NCI-H345 treated with DMSO at 0.1 percent for 48 hours (cell line): ENCODE measurements around the gene STMND1.

ENCODE experiments used
- DNase-seq: peaks from one replicate; lab custom pipeline; 2025; ENCODE audit not compliant: unreplicated experiment; lab: John Stamatoyannopoulos, UW

The STMND1 gene

DNA sequence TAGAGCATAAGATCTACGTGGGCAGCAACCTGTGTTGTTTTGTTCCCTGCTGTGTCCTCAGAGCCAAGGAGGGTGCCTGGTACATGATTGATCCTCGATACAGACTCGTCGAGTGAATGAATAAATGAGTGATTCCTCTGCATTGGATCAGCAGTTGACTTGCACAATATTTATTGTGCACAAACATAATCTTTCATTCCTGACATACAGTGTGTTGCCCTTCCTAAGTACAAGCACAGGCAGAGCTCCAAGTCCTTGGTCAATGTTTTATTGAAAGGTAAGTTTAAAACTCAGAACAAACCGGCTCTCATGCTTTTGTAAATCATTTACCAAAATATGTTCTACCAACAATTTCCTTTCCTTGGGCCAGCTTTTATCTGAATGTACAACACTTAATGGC is 57.4 kb downstream of the STMND1 start:
- DNase-seq = no peak

GRCh38 chr6:17161076-17161475 is 59.2 kb downstream of the STMND1 start:
- no peak for DNase-seq

DNA sequence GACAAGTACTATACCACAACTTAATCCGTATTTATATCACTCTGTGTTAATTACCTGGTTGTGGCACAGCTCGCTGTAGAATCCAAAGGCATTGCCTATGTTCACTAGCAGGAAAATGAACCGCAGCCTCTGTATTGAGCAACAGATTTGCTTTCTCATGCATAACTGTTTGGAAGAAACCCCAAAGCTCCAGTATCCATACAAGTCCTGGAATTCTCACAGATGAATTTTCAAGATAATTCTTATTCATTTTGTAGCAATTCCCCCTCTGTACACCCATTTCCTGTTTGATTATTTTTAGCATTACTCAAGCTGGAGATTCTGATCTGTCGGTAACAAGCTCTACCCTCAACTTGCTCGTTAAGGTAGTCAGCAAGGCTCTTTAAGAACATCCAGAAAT is 63.5 kb downstream of the STMND1 start:
- DNase-seq = no peak

GRCh38 chr6:17167327-17167979 is 65.6 kb downstream of the STMND1 start:
- no peak for DNase-seq

- no peak for DNase-seq
These were observed 67.4 kb downstream of the STMND1 start for GRCh38 chr6:17169291-17169690.

DNA sequence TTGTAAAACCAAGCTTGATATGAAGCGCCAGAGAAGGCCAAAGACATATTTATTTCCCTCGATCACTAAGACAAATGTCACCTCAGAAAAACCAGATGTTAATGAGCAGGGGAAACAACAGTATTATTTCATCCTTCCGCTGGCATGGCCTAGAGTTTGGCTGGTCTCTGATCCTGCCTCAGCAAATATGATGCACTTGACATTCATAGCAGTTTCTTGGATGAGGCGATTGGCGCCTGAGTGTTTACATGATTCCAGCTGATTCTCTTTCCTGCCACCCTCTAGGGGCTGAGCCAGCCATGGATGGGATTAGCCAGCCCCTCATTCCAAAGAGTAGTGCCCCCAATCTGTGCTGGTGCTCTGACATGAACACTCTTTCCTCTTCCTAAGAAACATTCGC is 67.9 kb downstream of the STMND1 start:
- DNase-seq = no peak

DNA sequence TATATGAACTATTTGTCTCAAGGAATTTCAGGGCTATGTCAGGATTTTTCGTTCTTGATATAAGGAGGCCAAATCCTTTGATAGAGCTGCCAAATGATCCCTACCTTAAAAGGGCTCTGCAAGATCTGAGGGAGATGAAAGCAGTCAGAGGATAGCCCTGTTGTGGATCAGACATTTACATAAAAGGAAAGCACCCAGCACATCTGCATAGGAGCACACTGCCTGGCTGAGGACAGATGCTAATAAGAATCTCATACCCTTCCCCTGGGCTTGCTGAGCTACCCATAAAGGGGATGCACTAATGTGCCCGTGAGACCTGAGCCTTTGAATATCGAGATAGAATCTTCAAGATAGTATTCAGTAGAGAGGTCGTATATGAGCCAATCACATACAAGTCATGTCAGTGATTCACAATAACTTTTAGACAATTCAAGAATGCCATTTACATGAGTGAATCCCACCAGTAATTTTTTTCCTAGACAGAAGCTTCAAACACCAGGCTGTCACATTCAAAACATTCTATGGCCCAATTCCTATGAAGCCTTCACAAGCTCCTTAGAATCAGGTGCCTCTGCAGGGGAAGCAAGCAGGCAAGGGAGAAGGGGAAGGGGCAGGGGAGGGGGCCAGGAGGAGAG is 71.1 kb downstream of the STMND1 start:
- no peak for DNase-seq

GRCh38 chr6:17178326-17178725 is 76.5 kb downstream of the STMND1 start:
- no peak for DNase-seq

DNA sequence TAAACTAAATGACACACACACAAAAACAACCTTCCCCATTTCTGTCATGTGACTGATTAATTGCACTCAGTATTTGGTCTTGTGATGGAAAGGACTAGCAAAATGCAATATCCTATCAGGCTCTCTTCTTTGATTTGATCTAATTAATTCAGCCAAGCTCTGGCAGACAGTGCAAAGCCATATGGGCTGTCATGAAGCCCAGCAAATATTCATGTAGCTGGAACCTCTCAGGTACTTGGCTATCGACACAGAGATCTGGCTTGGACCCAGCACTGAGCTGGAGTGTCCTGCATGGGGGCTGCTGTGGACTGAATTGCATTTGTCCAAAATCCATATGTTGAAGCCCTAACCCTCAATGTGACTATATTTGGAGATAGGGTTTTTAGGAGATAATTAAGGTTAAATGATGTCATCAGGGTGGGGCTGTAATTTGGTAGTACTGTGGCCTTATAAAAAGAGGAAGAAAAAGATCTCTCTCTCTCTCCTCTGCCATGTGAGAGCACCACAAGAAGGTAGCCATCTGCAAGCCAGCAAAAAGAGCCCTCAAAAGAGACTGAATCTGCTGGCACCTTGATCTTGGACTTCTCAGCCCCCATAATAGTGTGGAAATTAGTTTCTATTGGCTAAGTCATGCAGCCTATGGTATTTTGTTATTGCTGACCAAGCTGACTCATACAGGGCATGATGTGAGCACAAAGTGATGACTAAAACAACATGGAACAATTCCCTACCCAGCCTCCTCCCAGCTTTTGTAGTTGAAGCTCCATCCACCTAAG is 77.1 kb downstream of the STMND1 start:
- DNase-seq = no peak

- no peak for DNase-seq
These were observed 77.8 kb downstream of the STMND1 start for GRCh38 chr6:17179530-17180073.
